ENCODE measurements around the gene MAD1L1. TPM values are rescaled to one million over a fixed set of nuclear protein-coding genes. Genes with fewer than 3 reads are reported as not detected.

The MAD1L1 gene
- total RNA-seq, 4 donors from 2014 or later, result 22.3 to 56.6 (median 35.0) TPM

DNA sequence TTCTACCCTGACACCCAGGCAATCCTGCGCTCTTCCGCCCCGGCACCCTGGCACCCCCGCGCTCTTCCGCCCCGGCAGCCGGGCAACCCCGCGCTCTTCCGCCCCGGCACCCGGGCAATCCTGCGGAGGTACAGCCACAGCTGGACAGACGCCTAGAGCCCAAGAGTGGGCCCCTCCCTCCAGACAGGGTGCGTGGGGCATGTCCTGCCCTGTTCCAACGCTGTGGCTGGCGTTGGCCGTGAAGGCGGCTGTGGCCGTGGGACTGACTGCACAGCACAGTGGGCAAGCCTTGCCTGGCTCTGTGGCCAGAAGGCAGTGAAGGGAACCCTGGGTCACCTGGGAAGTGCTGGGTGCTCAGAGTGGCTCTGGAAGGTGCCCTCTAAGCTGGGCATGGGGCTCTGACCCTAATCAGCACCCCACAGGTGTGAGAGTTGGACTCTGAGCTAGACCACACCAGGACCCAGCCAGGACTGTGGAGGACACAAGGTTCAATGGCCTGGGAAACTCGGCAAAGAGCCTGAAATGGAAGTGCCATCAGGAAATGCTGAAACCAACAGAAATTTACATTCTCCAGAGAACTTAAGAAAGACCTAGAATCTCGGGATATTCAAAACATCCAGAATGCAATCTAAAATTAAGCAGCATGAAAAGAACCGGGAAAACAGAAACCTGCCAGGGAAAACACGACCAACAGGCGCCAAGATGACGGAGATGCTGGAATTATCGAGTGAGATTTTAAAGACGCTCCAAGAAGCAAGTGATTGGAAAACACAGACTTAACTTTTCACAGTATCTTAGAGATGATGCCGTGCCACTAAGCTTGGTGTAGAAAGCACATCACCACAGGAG is 309.1 kb downstream of the MAD1L1 start:
- TF ChIP-seq, protein P1, sequence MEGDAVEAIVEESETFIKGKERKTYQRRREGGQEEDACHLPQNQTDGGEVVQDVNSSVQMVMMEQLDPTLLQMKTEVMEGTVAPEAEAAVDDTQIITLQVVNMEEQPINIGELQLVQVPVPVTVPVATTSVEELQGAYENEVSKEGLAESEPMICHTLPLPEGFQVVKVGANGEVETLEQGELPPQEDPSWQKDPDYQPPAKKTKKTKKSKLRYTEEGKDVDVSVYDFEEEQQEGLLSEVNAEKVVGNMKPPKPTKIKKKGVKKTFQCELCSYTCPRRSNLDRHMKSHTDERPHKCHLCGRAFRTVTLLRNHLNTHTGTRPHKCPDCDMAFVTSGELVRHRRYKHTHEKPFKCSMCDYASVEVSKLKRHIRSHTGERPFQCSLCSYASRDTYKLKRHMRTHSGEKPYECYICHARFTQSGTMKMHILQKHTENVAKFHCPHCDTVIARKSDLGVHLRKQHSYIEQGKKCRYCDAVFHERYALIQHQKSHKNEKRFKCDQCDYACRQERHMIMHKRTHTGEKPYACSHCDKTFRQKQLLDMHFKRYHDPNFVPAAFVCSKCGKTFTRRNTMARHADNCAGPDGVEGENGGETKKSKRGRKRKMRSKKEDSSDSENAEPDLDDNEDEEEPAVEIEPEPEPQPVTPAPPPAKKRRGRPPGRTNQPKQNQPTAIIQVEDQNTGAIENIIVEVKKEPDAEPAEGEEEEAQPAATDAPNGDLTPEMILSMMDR (IDR thresholded peaks at IDR 0.05), result no peak
- Histone ChIP-seq H3K36me3 (peaks cover 0 to 14% of the 10 kb centered on the region in 2 donors), H3K4me3 (no peak overlapping the region), H3K4me1 (peaks cover 0 to 5% (median 0%) of the 10 kb centered on the region in 3 donors), H3K27ac (no peak overlapping the region), H3K27me3 (no peaks in the 10 kb centered on the region), H3K9me3 (no peaks in the 10 kb centered on the region)
- no peak for ATAC-seq
- WGBS, 2 donors (ENCODE audit: low coverage in 1 of 2), result 83 to 92% methylated on average over 8 to 9 of the region's 30 CpGs

DNA sequence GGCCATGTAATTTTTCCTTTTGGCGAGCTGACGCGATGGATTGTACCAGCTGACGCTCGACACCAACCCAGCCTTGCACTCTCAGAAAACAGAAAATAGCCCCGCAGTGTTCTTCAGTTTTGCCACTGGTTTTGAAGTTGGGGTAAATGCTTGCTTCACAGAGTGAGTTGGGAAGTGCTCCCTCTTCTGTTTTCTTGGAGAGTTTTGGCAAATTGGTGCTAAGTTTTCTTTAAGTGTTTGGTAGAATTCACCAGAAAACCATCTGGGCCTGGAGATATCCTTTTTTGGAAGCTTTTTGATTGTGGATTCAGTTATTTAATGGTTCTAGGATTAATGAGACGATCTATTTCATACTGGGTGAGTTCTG is 309.9 kb downstream of the MAD1L1 start:
- TF ChIP-seq, protein P1 (IDR thresholded peaks at IDR 0.05), result no peak
- TF ChIP-seq EP300 (IDR thresholded peaks at IDR 0.05) (no peak), POLR2A (IDR thresholded peaks at IDR 0.05) (no peak), POLR2AphosphoS5 (IDR thresholded peaks at IDR 0.05) (no peak)

DNA sequence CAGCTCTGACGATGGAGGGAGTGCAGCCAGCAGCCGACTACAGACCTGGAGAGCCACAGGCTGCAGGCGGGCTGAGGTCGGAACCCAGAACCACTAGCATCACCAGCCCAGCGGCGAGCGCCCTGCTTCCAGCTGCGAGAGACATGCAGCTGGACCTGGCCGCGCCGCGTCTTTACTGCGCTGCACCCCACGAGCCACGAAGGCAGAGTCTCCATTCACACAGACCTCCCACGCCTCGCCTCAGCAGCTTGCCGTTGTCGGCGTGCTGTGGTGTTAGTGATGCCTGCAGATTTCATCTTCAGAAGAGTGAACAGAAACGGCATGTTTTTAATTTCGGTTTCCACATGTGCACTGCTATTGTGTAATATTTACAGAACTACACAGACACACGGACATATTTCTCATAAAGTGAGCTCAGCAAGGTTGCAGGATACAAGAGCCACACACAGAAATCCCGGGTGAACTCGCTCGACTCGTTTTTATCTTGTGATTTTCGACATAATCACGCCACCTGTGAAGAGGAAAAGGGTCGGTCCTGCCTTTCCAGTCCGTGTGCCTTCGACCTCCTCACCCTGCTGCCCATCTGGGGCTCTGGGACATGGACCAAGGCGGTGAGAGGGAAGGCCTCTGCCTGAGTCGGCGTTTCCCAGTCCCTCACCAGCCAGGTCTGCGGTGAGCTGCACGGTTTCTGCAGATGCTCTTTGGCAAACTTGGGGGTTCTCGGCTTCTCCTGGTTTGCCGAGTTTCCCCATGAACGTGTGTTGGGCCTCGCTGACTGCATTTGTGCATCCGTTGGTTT is 310.5 kb downstream of the MAD1L1 start:
- H3K4me1 ChIP-seq, result peaks cover 0 to 10% (median 0%) of the 10 kb centered on the region in 3 donors
- H3K36me3 ChIP-seq, result peaks cover 0 to 13% of the 10 kb centered on the region in 2 donors
- WGBS, 2 donors (ENCODE audit: low coverage in 1 of 2), result 86 to 87% methylated on average over 23 to 25 of the region's 42 CpGs
- no peak overlapping the region for H3K4me3 ChIP-seq
- no peak overlapping the region for H3K27ac ChIP-seq
- no peaks in the 10 kb centered on the region for H3K9me3 ChIP-seq
- TF ChIP-seq EP300 (IDR thresholded peaks at IDR 0.05) (no peak), POLR2A (IDR thresholded peaks at IDR 0.05) (no peak), POLR2AphosphoS5 (IDR thresholded peaks at IDR 0.05) (no peak)
- TF ChIP-seq, protein P1 (IDR thresholded peaks at IDR 0.05), result no peak
- no peaks in the 10 kb centered on the region for H3K27me3 ChIP-seq
- ATAC-seq, result no peak

More for the DNA sequence above, 309.9 kb downstream of the MAD1L1 start:
- Histone ChIP-seq H3K4me1 (peaks cover 0 to 5% (median 0%) of the 10 kb centered on the region in 3 donors), H3K4me3 (no peak overlapping the region), H3K27ac (no peak overlapping the region), H3K36me3 (peaks cover 0 to 14% of the 10 kb centered on the region in 2 donors), H3K27me3 (no peaks in the 10 kb centered on the region), H3K9me3 (no peaks in the 10 kb centered on the region)
- ATAC-seq, result no peak
- WGBS, 2 donors (ENCODE audit: low coverage in 1 of 2), result 97% methylated on average over 7 of the region's 7 CpGs; no CpG with 5 or more reads in 1 of the 2 donors

DNA sequence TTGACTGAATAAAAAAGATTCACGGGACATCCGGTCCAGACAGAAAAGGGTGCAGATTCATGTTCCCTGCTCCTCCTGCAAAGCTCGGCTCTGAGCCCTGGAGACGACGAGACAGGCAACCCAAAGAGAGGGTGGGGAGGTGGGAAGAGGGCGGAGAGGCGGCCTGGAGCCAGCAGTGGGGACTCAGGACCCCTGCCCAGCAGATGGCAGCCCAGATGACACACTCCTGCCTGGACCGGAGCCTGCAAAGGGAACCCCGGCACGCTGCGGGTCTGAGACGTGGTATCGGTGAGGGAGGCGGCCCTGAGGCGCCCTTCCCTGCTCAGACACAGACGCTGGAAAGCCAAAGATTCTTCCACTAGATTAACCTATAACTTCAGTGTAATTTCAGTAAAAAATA is 311.9 kb downstream of the MAD1L1 start:
- ATAC-seq, result no peak
- TF ChIP-seq EP300 (IDR thresholded peaks at IDR 0.05) (no peak), POLR2A (IDR thresholded peaks at IDR 0.05) (no peak), POLR2AphosphoS5 (IDR thresholded peaks at IDR 0.05) (no peak)
- TF ChIP-seq, protein P1 (IDR thresholded peaks at IDR 0.05), result no peak
- Histone ChIP-seq H3K36me3 (peaks cover 0 to 11% of the 10 kb centered on the region in 2 donors), H3K9me3 (no peaks in the 10 kb centered on the region), H3K4me1 (peaks cover 0 to 13% (median 0%) of the 10 kb centered on the region in 3 donors), H3K27ac (no peak overlapping the region), H3K4me3 (no peak overlapping the region), H3K27me3 (no peaks in the 10 kb centered on the region)
- 77 to 91% methylated on average over 7 to 16 of the region's 16 CpGs for WGBS, 2 donors (ENCODE audit: low coverage in 1 of 2)
